ENCODE measurements around the gene MKS1.

MKS1 gene

DNA sequence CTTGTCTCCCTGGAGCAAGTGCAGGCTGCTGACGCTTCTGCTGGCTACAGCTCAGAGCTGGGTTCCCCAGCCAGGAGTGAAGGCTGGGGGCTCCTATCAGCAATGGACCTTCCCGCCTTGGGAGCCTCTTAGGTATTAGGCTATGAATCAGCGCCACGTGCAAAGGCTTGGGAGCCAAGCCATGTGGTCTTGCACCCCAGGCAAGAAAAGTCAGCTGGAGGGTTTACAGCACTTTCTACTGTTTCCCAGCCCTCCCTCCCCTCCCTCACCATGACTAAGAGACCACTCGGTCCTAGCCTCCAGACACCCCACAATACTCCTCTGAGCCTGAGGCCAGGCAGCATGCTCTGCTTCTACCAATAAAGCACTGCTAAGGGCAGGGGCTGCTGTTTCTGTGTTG lies 14.3 kb downstream of the MKS1 start (continued):
- no peak for TF ChIP-seq ZBTB6 (tag by site-specific recombination; IDR thresholded peaks at IDR 0.05)
- no peak for TF ChIP-seq ZNF138 (tag by site-specific recombination; IDR thresholded peaks at IDR 0.05; ENCODE audit: borderline replicate concordance)
- no peak for TF ChIP-seq KLF9 (tag by site-specific recombination; IDR thresholded peaks at IDR 0.05; ENCODE audit: low read depth)
- no peak for TF ChIP-seq BCL11A (tag by site-specific recombination; IDR thresholded peaks at IDR 0.05; ENCODE audit: low read depth)
- TF ChIP-seq MYNN (tag by site-specific recombination; IDR thresholded peaks at IDR 0.05; ENCODE audit: borderline replicate concordance), result no peak
- TF ChIP-seq, protein P1, sequence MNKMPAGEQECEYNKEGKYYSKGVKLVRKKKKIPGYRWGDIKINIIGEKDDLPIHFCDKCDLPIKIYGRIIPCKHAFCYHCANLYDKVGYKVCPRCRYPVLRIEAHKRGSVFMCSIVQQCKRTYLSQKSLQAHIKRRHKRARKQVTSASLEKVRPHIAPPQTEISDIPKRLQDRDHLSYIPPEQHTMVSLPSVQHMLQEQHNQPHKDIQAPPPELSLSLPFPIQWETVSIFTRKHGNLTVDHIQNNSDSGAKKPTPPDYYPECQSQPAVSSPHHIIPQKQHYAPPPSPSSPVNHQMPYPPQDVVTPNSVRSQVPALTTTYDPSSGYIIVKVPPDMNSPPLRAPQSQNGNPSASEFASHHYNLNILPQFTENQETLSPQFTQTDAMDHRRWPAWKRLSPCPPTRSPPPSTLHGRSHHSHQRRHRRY (tag by site-specific recombination; IDR thresholded peaks at IDR 0.05), result no peak
- no peak for TF ChIP-seq ZNF558 (tag by site-specific recombination; IDR thresholded peaks at IDR 0.05)
- no peak for TF ChIP-seq ZNF174 (tag by site-specific recombination; IDR thresholded peaks at IDR 0.05)

GRCh38 chr17:58202859-58203258 lies 16.2 kb downstream of the MKS1 start:
- Histone ChIP-seq H3K36me3 (ENCODE audit: control insufficient read depth in 2 of 2, insufficient read depth in 1 of 2, low read length in 2 of 2) (peaks cover 0 to 32% of the 10 kb centered on the region in 2 experiments; a peak in 1 of 3 replicates), H3K9me3 (ENCODE audit: control insufficient read depth, insufficient read depth, low read depth, low read length) (no peaks in the 10 kb centered on the region), H3K4me1 (ENCODE audit: control insufficient read depth, insufficient read depth, low read length) (no peaks in the 10 kb centered on the region; the same call in 1 of the 2 replicates), H3K4me3 (ENCODE audit: low read depth, low read length) (no peak overlapping the region), H3K27ac (ENCODE audit: extremely low read depth, low read depth, low read length) (no peak overlapping the region)
- ChIA-PET POLR2A (interaction anchor here (3.3 kb wide), 1 partner anchor 15 kb away, joined by 14 read pairs; the partner anchor contains the start of gene MKS1), CTCF (interaction anchor here (5.8 kb wide), 1 partner anchor 10 kb away, joined by 84 read pairs; no protein-coding TSS in a partner anchor)
- TF ChIP-seq ATF2 (tag by site-specific recombination; IDR thresholded peaks at IDR 0.05; ENCODE audit: low read depth) (no peak), IKZF3 (tag by site-specific recombination; IDR thresholded peaks at IDR 0.05) (no peak), ZNF473 (tag by site-specific recombination; IDR thresholded peaks at IDR 0.05) (no peak), ZNF513 (tag by site-specific recombination; IDR thresholded peaks at IDR 0.05) (no peak), PRDM6 (tag by site-specific recombination; IDR thresholded peaks at IDR 0.05) (no peak), HOXA7 (CRISPR knock-in tag; IDR thresholded peaks at IDR 0.05; ENCODE audit: borderline replicate concordance) (no peak), ZNF530 (tag by site-specific recombination; IDR thresholded peaks at IDR 0.05; ENCODE audit: low read depth) (no peak), ZNF266 (tag by site-specific recombination; IDR thresholded peaks at IDR 0.05; ENCODE audit: low read depth) (no peak), ZNF121 (tag by site-specific recombination; IDR thresholded peaks at IDR 0.05) (no peak), ZNF280C (tag by site-specific recombination; IDR thresholded peaks at IDR 0.05) (no peak), ZNF202 (tag by site-specific recombination; IDR thresholded peaks at IDR 0.05; ENCODE audit: borderline replicate concordance) (no peak), RBAK (tag by site-specific recombination; IDR thresholded peaks at IDR 0.05) (no peak)
- TF ChIP-seq, protein P2, sequence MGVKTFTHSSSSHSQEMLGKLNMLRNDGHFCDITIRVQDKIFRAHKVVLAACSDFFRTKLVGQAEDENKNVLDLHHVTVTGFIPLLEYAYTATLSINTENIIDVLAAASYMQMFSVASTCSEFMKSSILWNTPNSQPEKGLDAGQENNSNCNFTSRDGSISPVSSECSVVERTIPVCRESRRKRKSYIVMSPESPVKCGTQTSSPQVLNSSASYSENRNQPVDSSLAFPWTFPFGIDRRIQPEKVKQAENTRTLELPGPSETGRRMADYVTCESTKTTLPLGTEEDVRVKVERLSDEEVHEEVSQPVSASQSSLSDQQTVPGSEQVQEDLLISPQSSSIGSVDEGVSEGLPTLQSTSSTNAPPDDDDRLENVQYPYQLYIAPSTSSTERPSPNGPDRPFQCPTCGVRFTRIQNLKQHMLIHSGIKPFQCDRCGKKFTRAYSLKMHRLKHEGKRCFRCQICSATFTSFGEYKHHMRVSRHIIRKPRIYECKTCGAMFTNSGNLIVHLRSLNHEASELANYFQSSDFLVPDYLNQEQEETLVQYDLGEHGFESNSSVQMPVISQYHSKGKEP (tag by site-specific recombination; IDR thresholded peaks at IDR 0.05), result no peak
- TF ChIP-seq, protein P3, sequence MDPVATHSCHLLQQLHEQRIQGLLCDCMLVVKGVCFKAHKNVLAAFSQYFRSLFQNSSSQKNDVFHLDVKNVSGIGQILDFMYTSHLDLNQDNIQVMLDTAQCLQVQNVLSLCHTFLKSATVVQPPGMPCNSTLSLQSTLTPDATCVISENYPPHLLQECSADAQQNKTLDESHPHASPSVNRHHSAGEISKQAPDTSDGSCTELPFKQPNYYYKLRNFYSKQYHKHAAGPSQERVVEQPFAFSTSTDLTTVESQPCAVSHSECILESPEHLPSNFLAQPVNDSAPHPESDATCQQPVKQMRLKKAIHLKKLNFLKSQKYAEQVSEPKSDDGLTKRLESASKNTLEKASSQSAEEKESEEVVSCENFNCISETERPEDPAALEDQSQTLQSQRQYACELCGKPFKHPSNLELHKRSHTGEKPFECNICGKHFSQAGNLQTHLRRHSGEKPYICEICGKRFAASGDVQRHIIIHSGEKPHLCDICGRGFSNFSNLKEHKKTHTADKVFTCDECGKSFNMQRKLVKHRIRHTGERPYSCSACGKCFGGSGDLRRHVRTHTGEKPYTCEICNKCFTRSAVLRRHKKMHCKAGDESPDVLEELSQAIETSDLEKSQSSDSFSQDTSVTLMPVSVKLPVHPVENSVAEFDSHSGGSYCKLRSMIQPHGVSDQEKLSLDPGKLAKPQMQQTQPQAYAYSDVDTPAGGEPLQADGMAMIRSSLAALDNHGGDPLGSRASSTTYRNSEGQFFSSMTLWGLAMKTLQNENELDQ (tag by site-specific recombination; IDR thresholded peaks at IDR 0.05; ENCODE audit: low read depth), result no peak

Data from HEK293 (cell line).